Breast epithelium (tissue), 4 donors: Measurements from ENCODE around the gene MIOX. TPM values are rescaled to one million over a fixed set of nuclear protein-coding genes. Genes with fewer than 3 reads are reported as not detected.

Experiments used
- DNase-seq, 2 donors: peaks; one replicate each; pipeline ENCODE4 v3.0.0-alpha.2; 2019; ENCODE audit warnings: low spot score in 2 of 2
- H3K27ac ChIP-seq, 2 donors: fragments of 200-600 bp; sonication (generic) in 1 of 2; one replicate each; pipeline ENCODE4 v1.5.1; 2016 to 2019; ENCODE audit warnings: mild to moderate bottlenecking in 1 of 2
- H3K27me3 ChIP-seq, 2 donors: fragments of 200-600 bp; sonication (generic) in 1 of 2; one replicate each; pipeline versions ENCODE4 v1.5.1 to v1.6.0; 2017 to 2019; ENCODE audit warnings: control low read depth in 1 of 2, mild to moderate bottlenecking in 1 of 2
- H3K36me3 ChIP-seq: fragments of 200-600 bp; one replicate; pipeline ENCODE4 v1.5.1; 2019
- H3K4me1 ChIP-seq, 2 donors: fragments of 200-600 bp; sonication (generic); one replicate each; pipeline ENCODE4 v1.5.1; 2016 to 2019; ENCODE audit warnings: control low read depth in 1 of 2
- H3K4me3 ChIP-seq, 3 donors: fragments of 200-600 bp; sonication (generic); 1 replicate in 2 of 3; 2 replicates in 1 of 3; pipeline ENCODE4 v1.5.1; 2016 to 2019; ENCODE audit warnings: mild to moderate bottlenecking in 3 of 3, moderate library complexity in 2 of 3
- H3K9me3 ChIP-seq, 2 donors: fragments of 200-600 bp; sonication (generic) in 1 of 2; one replicate each; pipeline ENCODE4 v1.5.1; 2016 to 2019; ENCODE audit warnings: control low read depth in 1 of 2
- CTCF ChIP-seq, 3 donors: fragments of 450-650 bp; IDR thresholded peaks; one replicate each; pipeline ENCODE4 v1.5.1; 2016 to 2017; ENCODE audit warnings: antibody characterized with exemption in 3 of 3, mild to moderate bottlenecking in 3 of 3, moderate library complexity in 3 of 3
- POLR2A ChIP-seq: fragments of 450-650 bp; IDR thresholded peaks from one replicate; pipeline ENCODE4 v1.6.1; 2016; ENCODE audit warnings: antibody characterized with exemption, mild to moderate bottlenecking, moderate library complexity
- POLR2AphosphoS5 ChIP-seq, 3 donors: sonication (generic); formaldehyde crosslinking; IDR thresholded peaks; one replicate each; pipeline ENCODE4 v1.6.1; 2017; ENCODE audit warnings: antibody characterized with exemption in 3 of 3
- intact Hi-C: fragments of 100-400 bp; cut with DNase I; formaldehyde crosslinking; loops from one replicate; pipeline ENCODE4 v1.15.1; 2023; ENCODE audit warnings: low total_unique reads
- total RNA-seq, 3 donors: library from RNA; depleted of rRNA; stranded (reverse); fragments of >200 nt; gene quantifications; one replicate each; pipeline ENCODE4 v1.1.0, GENCODE V29; 2016

MIOX gene
- total RNA-seq, 3 donors from 2014 or later, result not detected

- H3K27ac ChIP-seq, result peak overlapping the region in 1 of 2 donors; percentile 55
- DNase-seq, result no peak
- H3K36me3 ChIP-seq, result no peaks in the 10 kb centered on the region
These were observed 42.0 kb upstream of the MIOX start for GRCh38 chr22:50444663-50445062.

GRCh38 chr22:50445071-50445879, 41.4 kb upstream of the MIOX start:
- Histone ChIP-seq H3K4me1 (no peaks in the 10 kb centered on the region), H3K36me3 (no peaks in the 10 kb centered on the region), H3K27ac (peak overlapping the region; percentile 25 to 55), H3K27me3 (no peaks in the 10 kb centered on the region), H3K4me3 (no peak overlapping the region), H3K9me3 (no peaks in the 10 kb centered on the region)
- intact Hi-C loops, result no loop called here
- no peak for TF ChIP-seq POLR2AphosphoS5 (IDR thresholded peaks at IDR 0.05)
- TF ChIP-seq CTCF (IDR thresholded peaks at IDR 0.05), result no peak
- TF ChIP-seq POLR2A, result no peak
- DNase-seq, result no peak

More at GRCh38 chr22:50444663-50445062, 42.0 kb upstream of the MIOX start:
- TF ChIP-seq POLR2AphosphoS5 (IDR thresholded peaks at IDR 0.05), result no peak
- no peak for TF ChIP-seq POLR2A
- TF ChIP-seq CTCF (IDR thresholded peaks at IDR 0.05), result no peak
- intact Hi-C loops, result no loop called here
- H3K9me3 ChIP-seq, result no peaks in the 10 kb centered on the region
- no peaks in the 10 kb centered on the region for H3K4me1 ChIP-seq
- no peak overlapping the region for H3K4me3 ChIP-seq
- no peaks in the 10 kb centered on the region for H3K27me3 ChIP-seq

DNA sequence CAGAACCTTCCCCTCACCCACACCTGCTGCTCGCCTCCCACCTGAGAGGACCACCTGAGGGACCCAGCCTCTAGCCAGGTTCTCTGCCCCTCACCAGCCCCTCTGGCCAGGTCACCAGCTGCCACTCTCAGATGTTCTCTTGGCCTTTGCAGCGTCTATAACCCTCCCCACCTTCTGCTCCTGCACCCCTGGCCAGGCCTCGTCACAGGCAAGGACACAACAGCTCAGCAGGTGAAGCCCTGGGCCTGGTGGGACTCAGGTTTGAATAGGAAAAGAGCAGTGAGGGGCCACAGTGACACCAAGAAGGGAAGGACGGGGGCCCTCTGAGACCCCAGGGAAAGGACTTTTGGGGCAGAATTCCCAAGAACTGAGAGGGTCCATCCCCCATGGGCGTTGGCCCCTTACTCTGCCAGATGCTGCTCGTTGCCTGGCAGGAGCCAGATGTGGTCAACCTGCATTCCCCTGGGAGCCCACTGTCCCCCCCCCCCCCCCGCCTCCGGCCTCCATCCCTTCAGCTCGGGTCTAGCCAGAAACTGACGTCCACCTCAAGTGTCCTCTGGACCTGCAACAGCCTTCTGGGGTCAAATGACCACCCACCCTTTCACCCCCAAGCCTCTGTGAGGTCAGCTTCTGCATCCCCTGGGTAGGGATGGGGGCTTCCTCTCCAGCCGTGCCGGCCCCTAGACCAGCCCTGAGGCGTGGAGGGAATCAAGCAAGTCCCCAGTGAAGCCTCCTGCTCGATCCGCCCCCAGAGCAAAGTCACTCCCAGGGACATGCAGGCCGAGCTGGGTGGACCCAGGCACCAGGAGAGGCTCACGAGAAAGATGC, 40.6 kb upstream of the MIOX start:
- Histone ChIP-seq H3K27ac (peak overlapping the region; percentile 25 to 55), H3K36me3 (no peaks in the 10 kb centered on the region), H3K27me3 (no peaks in the 10 kb centered on the region), H3K4me1 (no peaks in the 10 kb centered on the region), H3K4me3 (no peak overlapping the region), H3K9me3 (no peaks in the 10 kb centered on the region)
- no peak for DNase-seq
- TF ChIP-seq CTCF (IDR thresholded peaks at IDR 0.05) (no peak), POLR2AphosphoS5 (IDR thresholded peaks at IDR 0.05) (no peak), POLR2A (no peak)
- intact Hi-C loops, result no loop called here

- intact Hi-C loops, result no loop called here
- Histone ChIP-seq H3K27ac (no peak overlapping the region), H3K4me3 (no peak overlapping the region), H3K27me3 (no peaks in the 10 kb centered on the region), H3K9me3 (no peaks in the 10 kb centered on the region), H3K4me1 (no peaks in the 10 kb centered on the region), H3K36me3 (no peaks in the 10 kb centered on the region)
- DNase-seq, result no peak
- no peak for TF ChIP-seq POLR2A
- no peak for TF ChIP-seq CTCF (IDR thresholded peaks at IDR 0.05)
- no peak for TF ChIP-seq POLR2AphosphoS5 (IDR thresholded peaks at IDR 0.05)
These were observed 39.7 kb upstream of the MIOX start for GRCh38 chr22:50446708-50447575.
